ENCODE measurements around the gene GABRB2.

GABRB2 gene

GRCh38 chr5:161546470-161547301, at the start of gene GABRB2:
Gene GABRB2 (minus strand): TSS chr5:161546725. CDS start chr5:161546643, 82 bp downstream.
- ATAC-seq (ENCODE audit: insufficient read depth, low read depth) (no peak), DNase-seq (no peak)
- TF ChIP-seq CTCF (IDR thresholded peaks at IDR 0.05; ENCODE audit: borderline replicate concordance, extremely low read depth, low read length, poor library complexity, severe bottlenecking) (no peak), EZH2 (IDR thresholded peaks at IDR 0.05; ENCODE audit: borderline replicate concordance, low read depth, low read length, severe bottlenecking) (no peak)
- Histone ChIP-seq H3K36me3 (ENCODE audit: insufficient read depth, low read length) (no peaks in the 10 kb centered on the region), H3K4me2 (ENCODE audit: insufficient read depth, low read length) (no peak within 1 kb of the TSS), H3K4me1 (ENCODE audit: insufficient read depth, low read length) (peaks cover 3% of the 10 kb centered on the region; the same call in 1 of the 2 replicates), H3K9me3 (ENCODE audit: insufficient read depth, low read length, severe bottlenecking) (no peaks in the 10 kb centered on the region), H3K79me2 (ENCODE audit: insufficient read depth, low read length) (no peaks in the 10 kb centered on the region), H3K4me3 (ENCODE audit: low read depth in 1 of 2, low read length in 2 of 2) (no peak within 1 kb of the TSS), H3K27me3 (ENCODE audit: insufficient read depth, low read length, poor library complexity) (no peaks in the 10 kb centered on the region), H4K20me1 (ENCODE audit: insufficient read depth, low read length) (no peaks in the 10 kb centered on the region), H3K27ac (ENCODE audit: low read length) (no peak within 1 kb of the TSS), H2AFZ (ENCODE audit: low read depth, low read length) (no peak within 1 kb of the TSS), H3K9ac (ENCODE audit: low read depth, low read length) (no peak within 1 kb of the TSS)

- no peak for TF ChIP-seq CTCF (IDR thresholded peaks at IDR 0.05; ENCODE audit: borderline replicate concordance, extremely low read depth, low read length, poor library complexity, severe bottlenecking)
- TF ChIP-seq EZH2 (IDR thresholded peaks at IDR 0.05; ENCODE audit: borderline replicate concordance, low read depth, low read length, severe bottlenecking): no peak
- Histone ChIP-seq H3K4me3 (ENCODE audit: low read depth in 1 of 2, low read length in 2 of 2) (no peak overlapping the region), H3K4me2 (ENCODE audit: insufficient read depth, low read length) (no peak overlapping the region), H4K20me1 (ENCODE audit: insufficient read depth, low read length) (no peaks in the 10 kb centered on the region), H3K9ac (ENCODE audit: low read depth, low read length) (no peak overlapping the region), H3K27me3 (ENCODE audit: insufficient read depth, low read length, poor library complexity) (no peaks in the 10 kb centered on the region), H3K9me3 (ENCODE audit: insufficient read depth, low read length, severe bottlenecking) (no peaks in the 10 kb centered on the region), H3K4me1 (ENCODE audit: insufficient read depth, low read length) (peaks cover 8% of the 10 kb centered on the region; the same call in 1 of the 2 replicates), H3K27ac (ENCODE audit: low read length) (no peak overlapping the region; the same call in 1 of the 2 replicates), H3K79me2 (ENCODE audit: insufficient read depth, low read length) (no peaks in the 10 kb centered on the region), H3K36me3 (ENCODE audit: insufficient read depth, low read length) (no peaks in the 10 kb centered on the region), H2AFZ (ENCODE audit: low read depth, low read length) (peak overlapping the region; percentile 25; the same call in 1 of the 2 replicates)
- ATAC-seq (ENCODE audit: insufficient read depth, low read depth) (no peak), DNase-seq (no peak)
Observed at GRCh38 chr5:161585798-161586197, 39.3 kb upstream of the GABRB2 start.

- no peak for TF ChIP-seq EZH2 (IDR thresholded peaks at IDR 0.05; ENCODE audit: borderline replicate concordance, low read depth, low read length, severe bottlenecking)
- TF ChIP-seq CTCF (IDR thresholded peaks at IDR 0.05; ENCODE audit: borderline replicate concordance, extremely low read depth, low read length, poor library complexity, severe bottlenecking): no peak
- Histone ChIP-seq H2AFZ (ENCODE audit: low read depth, low read length) (no peak overlapping the region), H3K9ac (ENCODE audit: low read depth, low read length) (no peak overlapping the region), H3K27ac (ENCODE audit: low read length) (no peak overlapping the region), H3K27me3 (ENCODE audit: insufficient read depth, low read length, poor library complexity) (no peaks in the 10 kb centered on the region), H3K36me3 (ENCODE audit: insufficient read depth, low read length) (no peaks in the 10 kb centered on the region), H3K4me2 (ENCODE audit: insufficient read depth, low read length) (no peak overlapping the region), H3K9me3 (ENCODE audit: insufficient read depth, low read length, severe bottlenecking) (no peaks in the 10 kb centered on the region), H3K4me1 (ENCODE audit: insufficient read depth, low read length) (peaks cover 2% of the 10 kb centered on the region; the same call in 1 of the 2 replicates), H3K79me2 (ENCODE audit: insufficient read depth, low read length) (no peaks in the 10 kb centered on the region), H3K4me3 (ENCODE audit: low read depth in 1 of 2, low read length in 2 of 2) (no peak overlapping the region), H4K20me1 (ENCODE audit: insufficient read depth, low read length) (no peaks in the 10 kb centered on the region)
- no peak for ATAC-seq (ENCODE audit: insufficient read depth, low read depth)
- DNase-seq: no peak
Observed at GRCh38 chr5:161580621-161581020, 34.1 kb upstream of the GABRB2 start.
